MM.1S (cell line): ENCODE measurements around the gene AP2A1.

Experiments used
- DNase-seq: peaks from one replicate; pipeline ENCODE4 v3.0.0-alpha.2; 2015
- H2AFZ ChIP-seq: fragments of 300-600 bp; sonication (generic); 2 replicates; pipeline ENCODE4 v1.6.0; 2016; ENCODE audit warnings: antibody characterized with exemption, low read length
- H3F3A ChIP-seq: fragments of 300-600 bp; sonication (generic); 2 replicates; pipeline ENCODE4 v1.6.1; 2016; ENCODE audit warnings: mild to moderate bottlenecking, antibody characterized with exemption, low read length, moderate library complexity, mixed read lengths; ENCODE audit not compliant: insufficient read depth
- H3K27ac ChIP-seq: fragments of 300-600 bp; sonication (generic); 2 replicates; pipeline ENCODE4 v1.5.1; 2016; ENCODE audit warnings: mild to moderate bottlenecking, low read length
- H3K27me3 ChIP-seq: fragments of 300-600 bp; sonication (generic); replicated peaks from 2 replicates; pipeline ENCODE4 v1.6.0; 2016; ENCODE audit warnings: low read length; ENCODE audit not compliant: insufficient read depth
- H3K36me3 ChIP-seq: fragments of 300-600 bp; sonication (generic); replicated peaks from 2 replicates; pipeline ENCODE4 v1.6.1; 2016; ENCODE audit warnings: mild to moderate bottlenecking, low read length, mixed read lengths; ENCODE audit not compliant: insufficient read depth
- H3K4me1 ChIP-seq: fragments of 300-600 bp; sonication (generic); 2 replicates; pipeline ENCODE4 v1.6.1; 2016; ENCODE audit warnings: low read length, mixed read lengths
- H3K4me2 ChIP-seq: fragments of 300-600 bp; sonication (generic); 2 replicates; pipeline ENCODE4 v1.6.0; 2016; ENCODE audit warnings: low read depth, low read length
- H3K4me3 ChIP-seq: fragments of 300-600 bp; sonication (generic); 2 replicates; pipeline ENCODE4 v1.5.1; 2016; ENCODE audit warnings: low read length, mixed read lengths
- H3K79me2 ChIP-seq: fragments of 300-600 bp; sonication (generic); 2 replicates; pipeline ENCODE4 v1.6.1; 2016; ENCODE audit warnings: mixed run types, low read length, mixed read lengths
- H3K9ac ChIP-seq: fragments of 300-600 bp; sonication (generic); 2 replicates; pipeline ENCODE4 v1.6.1; 2016; ENCODE audit warnings: low read length, mixed read lengths
- H3K9me2 ChIP-seq: fragments of 300-600 bp; sonication (generic); replicated peaks from 2 replicates; pipeline ENCODE4 v1.6.1; 2016; ENCODE audit warnings: mild to moderate bottlenecking, low read length, mixed read lengths; ENCODE audit not compliant: insufficient read depth
- H3K9me3 ChIP-seq: fragments of 300-600 bp; sonication (generic); replicated peaks from 2 replicates; pipeline ENCODE4 v1.6.1; 2016; ENCODE audit warnings: mild to moderate bottlenecking, low read length, mixed read lengths; ENCODE audit not compliant: insufficient read depth
- H4K20me1 ChIP-seq: fragments of 300-600 bp; sonication (generic); 2 replicates; pipeline ENCODE4 v1.6.1; 2016; ENCODE audit warnings: mild to moderate bottlenecking, low read length, moderate library complexity, mixed read lengths; ENCODE audit not compliant: insufficient read depth
- CTCF ChIP-seq: fragments of 300-600 bp; sonication (generic); IDR thresholded peaks from 2 replicates; pipeline ENCODE4 v1.5.1; 2016; ENCODE audit warnings: antibody characterized with exemption, low read length, mixed read lengths
- EZH2 ChIP-seq: fragments of 300-600 bp; sonication (generic); optimal IDR thresholded peaks from 2 replicates; pipeline ENCODE3; 2017; ENCODE audit warnings: low read depth, mild to moderate bottlenecking, antibody characterized with exemption, low read length, mixed read lengths
- EZH2phosphoT487 ChIP-seq: fragments of 300-600 bp; sonication (generic); IDR thresholded peaks from 2 replicates; pipeline ENCODE4 v1.6.1; 2018; ENCODE audit warnings: antibody characterized with exemption, low read length

AP2A1 gene

GRCh38 chr19:49782515-49782914 lies 15.7 kb downstream of the AP2A1 start:
- no peak overlapping the region for H3K9ac ChIP-seq
- no peaks in the 10 kb centered on the region for H3F3A ChIP-seq
- no peak overlapping the region for H3K27ac ChIP-seq
- no peaks in the 10 kb centered on the region for H3K9me3 ChIP-seq
- TF ChIP-seq EZH2 = no peak
- no peak for TF ChIP-seq CTCF
- TF ChIP-seq EZH2phosphoT487 = no peak
- H4K20me1 ChIP-seq = no peaks in the 10 kb centered on the region
- H3K4me2 ChIP-seq = no peak overlapping the region
- no peaks in the 10 kb centered on the region for H3K79me2 ChIP-seq
- no peaks in the 10 kb centered on the region for H3K9me2 ChIP-seq
- no peaks in the 10 kb centered on the region for H3K4me1 ChIP-seq
- no peaks in the 10 kb centered on the region for H3K36me3 ChIP-seq
- DNase-seq = no peak
- H3K4me3 ChIP-seq = no peak overlapping the region
- H2AFZ ChIP-seq = no peak overlapping the region
- H3K27me3 ChIP-seq = no peaks in the 10 kb centered on the region

- Histone ChIP-seq H3K36me3 (no peaks in the 10 kb centered on the region), H3F3A (no peaks in the 10 kb centered on the region), H3K9me2 (no peaks in the 10 kb centered on the region), H3K4me3 (no peak overlapping the region), H2AFZ (no peak overlapping the region), H3K27me3 (no peaks in the 10 kb centered on the region), H3K4me2 (no peak overlapping the region), H4K20me1 (no peaks in the 10 kb centered on the region), H3K9ac (no peak overlapping the region), H3K27ac (no peak overlapping the region), H3K79me2 (no peaks in the 10 kb centered on the region), H3K9me3 (no peaks in the 10 kb centered on the region), H3K4me1 (no peaks in the 10 kb centered on the region)
- TF ChIP-seq EZH2 = no peak
- TF ChIP-seq EZH2phosphoT487 = no peak
- TF ChIP-seq CTCF = no peak
- DNase-seq = no peak
These were observed 19.6 kb downstream of the AP2A1 start for GRCh38 chr19:49786376-49786820.

- H3K4me1 ChIP-seq = no peaks in the 10 kb centered on the region
- H3K36me3 ChIP-seq = no peaks in the 10 kb centered on the region
- H4K20me1 ChIP-seq = no peaks in the 10 kb centered on the region
These were observed 20.9 kb downstream of the AP2A1 start for GRCh38 chr19:49787746-49788145.

More at GRCh38 chr19:49787746-49788145, 20.9 kb downstream of the AP2A1 start:
- Histone ChIP-seq H3K9me2 (no peaks in the 10 kb centered on the region), H2AFZ (no peak overlapping the region), H3K9ac (no peak overlapping the region), H3K27me3 (no peaks in the 10 kb centered on the region), H3K4me3 (no peak overlapping the region), H3K4me2 (no peak overlapping the region), H3K79me2 (no peaks in the 10 kb centered on the region), H3K27ac (no peak overlapping the region), H3F3A (no peaks in the 10 kb centered on the region), H3K9me3 (no peaks in the 10 kb centered on the region)
- no peak for TF ChIP-seq EZH2
- no peak for TF ChIP-seq EZH2phosphoT487
- no peak for TF ChIP-seq CTCF
- DNase-seq = no peak
